ENCODE data around the gene ELOVL6.
A peak's percentile ranks its signal among the peaks of the same experiment; 100 is the strongest.
"Not testable (repeated sequence)": the region's sequence is repeated elsewhere in the genome, so short reads cannot be mapped to it uniquely, and the experiment has no call there.

The ELOVL6 gene

DNA sequence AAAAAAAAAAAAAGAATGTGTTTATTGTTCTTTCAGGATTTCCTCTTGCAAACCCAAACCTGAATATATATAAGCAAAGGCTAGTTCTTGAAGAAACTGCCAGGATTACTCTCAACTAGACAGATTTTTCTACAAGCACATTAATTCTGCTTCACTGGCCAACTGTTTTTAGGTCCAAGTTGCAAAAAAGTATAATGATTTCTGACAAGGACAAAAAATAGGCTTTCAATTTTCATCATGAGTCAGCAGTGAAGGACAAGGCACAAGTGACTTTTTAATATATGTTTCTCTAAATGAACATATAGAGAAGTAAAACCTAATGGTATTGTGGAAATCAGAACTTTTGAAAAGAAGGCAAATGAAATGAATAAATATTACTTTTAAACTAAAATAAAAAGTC is 73.7 kb downstream of the ELOVL6 start:
- DNase-seq (ENCODE audit: low spot score) = no peak

DNA sequence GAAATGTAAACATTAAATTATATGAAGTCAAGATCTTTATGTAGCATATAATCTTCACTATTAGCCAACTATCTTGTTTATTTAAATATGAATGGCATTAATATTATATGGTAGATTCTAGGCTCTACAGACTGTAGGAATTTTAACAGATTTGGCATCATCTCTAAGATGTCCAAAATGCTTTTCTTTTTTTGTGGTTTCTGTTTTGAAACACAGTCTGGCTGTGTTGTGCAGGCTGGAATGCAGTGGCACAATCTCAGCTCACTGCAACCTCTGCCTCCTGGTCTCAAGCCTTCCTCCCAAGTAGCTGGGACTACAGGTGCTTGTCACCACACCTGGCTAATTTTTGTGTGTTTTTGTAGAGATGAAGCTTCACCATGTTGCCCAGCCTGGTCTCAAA is 76.2 kb downstream of the ELOVL6 start:
- DNase-seq (ENCODE audit: low spot score) = no peak

DNA sequence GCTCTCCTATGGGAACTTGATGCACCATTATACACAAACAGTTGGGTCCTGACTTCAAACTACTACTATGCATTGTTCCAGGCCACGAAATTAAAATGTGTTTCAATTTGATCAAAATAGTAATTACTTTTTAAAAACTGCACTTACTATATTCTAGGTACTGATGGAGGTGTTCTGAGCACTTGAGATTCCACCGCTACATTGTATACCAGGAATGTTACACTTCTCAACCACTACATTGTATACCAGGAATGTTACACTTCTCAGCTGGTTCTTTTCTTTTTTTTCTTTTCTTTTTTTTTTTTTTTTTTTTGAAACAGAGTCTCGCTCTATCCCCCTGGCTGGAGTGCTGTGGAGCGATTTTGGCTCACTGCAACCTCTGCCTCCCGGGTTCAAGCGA is 77.9 kb downstream of the ELOVL6 start:
- DNase-seq (ENCODE audit: low spot score) = no peak

DNA sequence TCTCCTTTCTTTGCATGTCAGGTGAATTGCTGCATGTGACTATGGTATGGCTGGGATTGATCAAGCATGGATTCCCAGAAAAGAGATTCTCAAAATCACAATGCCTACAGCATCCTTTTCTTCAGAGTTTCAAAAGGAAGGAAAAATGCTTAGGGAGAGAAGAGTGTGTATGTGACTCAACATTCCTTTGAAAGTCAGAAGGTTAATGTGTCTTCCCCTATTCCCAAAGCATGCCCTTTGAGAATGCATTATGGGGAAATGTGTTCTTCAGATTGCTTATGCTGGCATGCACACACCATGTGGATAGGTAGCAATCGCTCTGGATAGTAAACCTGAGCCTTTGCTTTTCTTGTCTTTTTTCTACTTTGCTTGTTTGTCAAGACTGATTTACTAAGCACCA is 78.5 kb downstream of the ELOVL6 start:
- no peak for DNase-seq (ENCODE audit: low spot score)

DNA sequence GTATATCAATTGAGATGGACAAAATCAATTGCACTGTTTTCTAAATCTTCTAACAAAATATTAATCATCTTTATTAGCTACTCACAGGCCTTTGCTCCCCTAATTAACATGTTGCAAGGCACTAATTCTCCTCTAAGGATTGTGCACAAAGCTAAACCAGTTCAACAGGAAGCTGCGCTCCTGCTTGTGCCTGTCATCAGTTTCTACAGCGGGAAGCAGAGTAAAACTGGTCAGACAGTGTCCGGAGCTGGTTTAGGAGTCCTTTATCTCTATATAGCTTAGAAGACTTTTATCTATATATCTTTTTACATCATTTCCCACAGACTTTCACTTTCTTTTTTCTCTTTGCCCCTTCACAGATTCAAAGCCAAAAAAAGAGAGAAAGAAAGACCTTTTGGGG is 79.1 kb downstream of the ELOVL6 start:
- DNase-seq (ENCODE audit: low spot score) = no peak

DNA sequence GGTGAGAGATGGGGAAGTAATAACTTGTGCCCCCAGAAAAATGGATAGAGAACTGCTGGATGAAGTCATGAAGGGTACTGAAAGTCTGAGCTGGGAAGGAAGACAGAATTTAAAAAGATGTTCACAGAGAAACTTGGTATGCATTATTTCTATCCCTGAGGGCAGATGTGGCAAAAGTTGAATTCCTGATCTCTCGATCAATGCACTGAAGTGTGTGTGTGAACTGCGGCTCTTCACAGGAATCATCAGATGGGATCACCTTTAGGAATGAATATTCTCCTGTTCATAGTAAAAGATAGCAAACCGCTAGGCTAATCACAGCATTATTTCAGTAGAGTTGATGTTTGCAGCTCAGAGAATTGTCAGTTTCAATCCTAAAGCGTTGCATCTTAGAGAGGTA is 86.4 kb downstream of the ELOVL6 start:
- DNase-seq (ENCODE audit: low spot score) = no peak

DNA sequence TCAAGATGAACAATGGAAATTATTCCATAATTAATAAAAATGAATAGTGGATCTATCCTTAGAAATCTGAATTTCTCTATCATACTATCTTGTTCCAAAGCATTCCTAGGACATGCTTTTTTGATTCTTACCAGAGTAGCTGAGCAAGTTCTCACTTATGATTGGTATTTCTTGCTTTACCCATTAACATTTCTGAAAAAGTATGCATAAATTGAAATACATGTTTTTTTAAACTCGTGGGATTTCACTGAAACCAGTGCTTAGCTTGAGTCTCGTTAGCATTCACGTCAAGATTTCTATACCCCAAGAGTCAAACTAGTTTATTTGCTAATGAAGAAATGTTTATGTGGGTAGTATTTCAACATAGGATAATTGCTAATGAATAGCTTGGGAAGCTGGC is 89.0 kb downstream of the ELOVL6 start:
- DNase-seq (ENCODE audit: low spot score) = no peak

DNA sequence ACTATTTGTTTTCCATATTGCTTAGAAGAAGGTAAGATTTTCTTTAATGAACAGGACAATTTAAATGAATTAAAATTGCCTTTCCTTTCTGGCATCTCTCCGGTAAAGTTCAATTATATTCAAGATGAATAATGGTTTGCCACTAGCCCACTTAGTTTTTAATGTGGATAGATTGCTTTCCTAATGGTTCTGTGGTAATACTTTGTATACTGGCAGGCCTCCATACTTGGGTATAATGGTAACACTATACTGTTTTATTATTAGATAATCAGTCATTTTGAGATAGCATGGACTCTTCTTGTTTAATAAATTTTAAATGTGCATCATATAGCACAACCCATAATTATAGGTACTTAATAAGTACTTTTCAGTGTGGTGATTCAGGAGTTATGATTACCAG is 89.5 kb downstream of the ELOVL6 start:
- no peak for DNase-seq (ENCODE audit: low spot score)

DNA sequence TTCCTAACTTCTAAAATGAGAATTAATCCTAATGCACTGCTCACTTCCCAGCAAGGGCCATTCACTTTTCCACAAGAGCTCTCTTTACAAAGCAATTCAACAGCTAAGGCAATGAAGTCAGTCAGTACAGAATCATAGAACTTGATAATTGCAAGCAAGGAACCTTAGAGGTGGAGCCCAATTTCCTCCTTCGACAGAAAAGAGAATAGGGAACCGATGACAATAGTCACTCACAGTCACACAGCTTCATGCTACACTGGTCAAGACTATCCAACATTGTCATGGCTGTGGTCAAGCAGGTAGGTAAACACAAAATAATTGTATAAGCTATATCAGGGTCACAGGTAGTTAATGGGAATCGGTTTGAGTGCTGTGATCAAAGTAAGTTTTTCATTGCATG is 90.0 kb downstream of the ELOVL6 start:
- DNase-seq (ENCODE audit: low spot score) = no peak

DNA sequence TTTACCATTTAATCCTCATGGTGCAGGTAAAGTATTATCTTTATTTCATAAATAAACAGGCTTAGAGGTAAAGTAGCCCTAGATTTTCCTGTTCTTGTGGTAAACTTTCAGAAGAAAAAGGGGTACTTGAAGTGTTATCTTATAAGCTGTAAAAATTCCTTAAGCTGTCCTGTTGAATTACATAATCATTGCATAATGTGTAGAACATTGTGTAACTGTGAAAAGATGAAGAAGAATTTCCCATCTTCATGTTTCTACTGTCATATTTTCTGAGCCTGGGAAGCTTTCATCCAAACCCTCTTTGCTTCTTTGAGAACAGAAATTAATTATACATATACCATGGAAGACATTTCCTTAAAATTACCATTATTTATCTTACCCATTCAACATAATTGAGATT is 90.5 kb downstream of the ELOVL6 start:
- DNase-seq (ENCODE audit: low spot score) = no peak

DNA sequence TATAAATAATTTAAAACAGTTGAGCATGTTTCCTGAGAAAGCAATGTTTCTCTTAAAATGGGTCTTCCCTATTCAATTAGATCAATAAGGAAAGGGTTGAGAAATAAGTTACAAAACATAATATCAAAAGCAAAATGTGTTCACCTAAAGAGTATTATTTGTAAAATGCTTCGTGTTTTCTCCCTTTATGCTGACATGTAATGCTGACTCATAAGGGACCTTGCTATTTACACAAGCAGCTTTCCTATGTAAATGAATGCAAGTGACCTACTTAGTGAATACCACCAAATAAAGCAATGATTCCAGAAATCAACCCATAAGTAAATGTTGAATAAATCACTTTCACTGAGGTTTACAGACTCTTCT is 91.5 kb downstream of the ELOVL6 start:
- no peak for DNase-seq (ENCODE audit: low spot score)

DNA sequence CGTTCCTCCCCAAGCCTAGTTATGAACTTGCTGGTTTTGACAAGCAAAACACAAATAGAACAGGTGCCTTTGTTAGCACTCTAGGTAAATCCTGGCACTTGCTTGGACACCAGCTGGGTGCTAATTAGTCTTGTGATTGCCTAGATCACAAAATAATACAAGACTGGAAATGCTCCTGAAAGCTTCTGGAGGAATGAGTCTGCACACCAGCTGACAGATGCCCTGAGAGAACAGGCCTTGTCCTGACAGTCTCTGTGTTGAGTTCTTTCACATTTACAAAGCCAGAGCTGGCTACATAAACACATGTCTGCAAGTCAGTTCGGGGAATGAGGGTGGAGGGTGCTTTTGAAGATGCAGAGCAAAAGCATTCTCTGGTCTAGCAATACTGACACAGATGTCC is 93.8 kb downstream of the ELOVL6 start:
- peak; percentile 18 for DNase-seq (ENCODE audit: low spot score)

DNA sequence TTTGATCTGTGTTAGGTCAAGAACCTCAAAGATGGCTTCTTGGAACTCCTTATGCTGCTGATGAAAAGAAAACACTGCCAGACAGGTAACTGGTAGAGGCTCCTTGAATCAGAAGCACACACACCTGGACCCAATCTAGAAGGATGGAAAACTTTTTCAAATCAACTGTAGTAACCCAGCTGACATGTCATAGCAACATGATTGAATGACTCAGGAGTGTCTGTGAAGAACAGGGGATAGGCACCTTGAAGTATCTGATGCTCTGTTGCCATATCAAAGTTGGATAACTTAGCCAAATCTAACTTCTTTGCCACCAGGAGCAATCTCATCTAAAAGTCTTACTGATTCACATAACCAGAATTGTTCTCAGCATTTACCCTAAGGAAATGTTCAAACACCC is 98.8 kb downstream of the ELOVL6 start:
- no peak for DNase-seq (ENCODE audit: low spot score)

DNA sequence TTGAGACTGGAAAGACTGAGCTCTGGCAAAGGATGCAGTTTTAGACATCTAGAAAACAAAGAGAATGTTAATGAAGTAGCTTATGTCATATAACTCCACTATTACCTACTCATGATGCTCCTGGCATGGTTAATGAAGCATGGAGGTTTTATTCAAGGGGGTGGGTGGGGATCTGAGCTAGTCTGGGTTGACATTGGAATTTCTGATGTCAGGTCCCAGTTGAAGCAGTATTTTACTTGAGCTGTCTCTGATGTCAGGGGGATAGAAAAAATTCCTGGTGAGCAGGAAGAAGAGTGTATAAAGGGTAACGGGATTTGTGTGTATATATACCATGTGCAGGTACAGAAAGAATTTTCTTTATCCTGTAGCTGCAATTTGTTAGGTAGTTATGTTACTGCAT is 102.0 kb downstream of the ELOVL6 start:
- DNase-seq (ENCODE audit: low spot score) = no peak

DNA sequence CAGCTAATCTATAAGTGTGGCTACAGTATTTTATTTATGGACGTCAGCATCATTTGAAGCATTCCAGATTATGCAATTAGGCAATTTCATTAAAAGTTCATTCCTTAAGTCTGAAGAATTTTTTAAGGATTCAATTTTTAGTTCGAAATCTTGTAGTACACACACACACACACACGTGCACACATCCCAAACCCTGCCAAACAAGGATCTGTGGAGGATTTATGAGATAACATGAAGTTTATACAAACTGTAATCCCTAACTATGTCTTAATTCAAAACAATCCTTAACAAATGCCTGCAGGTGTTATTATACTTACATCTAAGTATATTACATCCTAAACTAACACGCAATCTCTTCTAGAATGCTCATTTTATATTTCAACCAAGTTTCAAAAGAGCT is 105.8 kb downstream of the ELOVL6 start:
- no peak for DNase-seq (ENCODE audit: low spot score)

DNA sequence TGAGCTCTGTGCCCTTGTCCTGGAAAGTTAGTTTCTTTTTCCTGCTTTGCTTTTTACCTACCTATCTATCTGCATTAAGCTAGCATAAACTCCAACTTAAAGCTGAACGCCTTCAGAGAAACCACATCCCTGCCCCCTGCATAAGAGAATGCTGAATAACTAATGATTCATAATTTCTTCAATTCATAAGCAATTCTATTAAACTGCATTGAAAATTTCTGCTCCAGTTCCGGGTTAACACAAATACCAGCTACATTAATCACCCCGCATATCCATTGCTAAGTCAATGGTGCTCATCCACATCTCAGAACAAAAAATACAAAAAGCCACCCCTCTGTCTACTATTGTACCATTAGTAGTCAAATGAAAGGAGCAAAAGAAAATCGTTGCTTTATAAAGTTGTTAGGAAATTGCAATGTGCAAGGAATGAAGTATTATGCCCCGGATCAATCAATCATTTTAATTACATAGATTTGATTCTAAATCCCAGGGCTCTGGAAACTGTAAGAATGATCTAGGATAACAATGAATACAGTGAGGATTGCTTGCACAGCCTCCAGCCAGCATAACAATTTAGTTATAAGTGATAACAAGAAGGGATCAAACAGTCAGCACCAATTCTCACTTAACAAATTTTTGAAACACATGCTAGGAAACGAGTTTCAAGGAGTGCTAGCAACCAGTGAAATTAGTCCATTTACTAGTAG is 106.8 kb downstream of the ELOVL6 start:
- no peak for DNase-seq (ENCODE audit: low spot score)

DNA sequence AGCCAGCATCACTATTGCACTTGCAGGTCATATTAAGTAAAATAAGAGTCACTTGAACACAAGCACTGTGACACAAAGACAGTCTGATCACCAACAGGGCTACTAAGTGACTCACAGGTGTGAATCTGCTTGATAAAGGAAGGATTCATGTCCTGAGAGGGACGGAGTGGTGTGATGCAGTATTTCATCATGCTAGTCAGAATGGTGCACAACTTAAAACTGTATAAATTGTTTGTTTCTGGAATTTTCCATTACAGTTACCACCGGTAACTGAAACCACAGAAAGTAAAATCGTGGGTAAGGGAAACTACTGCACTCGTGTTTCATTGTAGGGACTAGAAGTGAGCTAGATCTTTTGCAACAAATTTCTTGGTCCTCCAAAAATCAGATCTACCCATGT is 109.7 kb downstream of the ELOVL6 start:
- no peak for DNase-seq (ENCODE audit: low spot score)

DNA sequence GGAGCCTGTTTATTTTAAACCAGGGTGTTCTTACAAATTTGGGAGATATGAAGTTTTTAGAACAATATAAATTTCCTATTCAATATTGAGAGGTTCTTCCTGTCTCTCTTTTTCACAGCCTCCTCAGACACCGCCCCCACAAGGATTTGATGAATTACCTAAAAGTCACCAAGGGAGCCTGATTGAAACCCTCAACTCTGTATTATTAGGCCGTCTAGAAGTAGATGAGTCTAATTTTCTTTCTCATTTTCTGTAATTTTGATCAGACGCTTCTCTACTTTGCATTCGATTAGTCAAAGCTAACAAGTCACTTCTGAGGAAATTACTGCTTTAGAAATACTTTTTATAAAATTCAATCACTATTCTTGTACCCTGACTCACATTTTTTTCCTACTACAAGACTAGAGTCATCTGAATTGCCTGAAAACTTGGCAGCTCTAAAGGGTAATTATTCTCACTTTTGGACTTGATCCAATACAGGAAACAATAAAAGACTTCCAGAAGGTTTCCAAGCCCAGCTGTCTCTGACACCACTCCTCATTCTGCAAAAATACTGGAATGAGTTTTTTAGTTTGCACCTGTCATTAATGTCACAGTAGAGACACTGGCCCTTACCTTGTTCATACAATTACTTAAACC is 111.2 kb downstream of the ELOVL6 start:
- no peak for DNase-seq (ENCODE audit: low spot score)

DNA sequence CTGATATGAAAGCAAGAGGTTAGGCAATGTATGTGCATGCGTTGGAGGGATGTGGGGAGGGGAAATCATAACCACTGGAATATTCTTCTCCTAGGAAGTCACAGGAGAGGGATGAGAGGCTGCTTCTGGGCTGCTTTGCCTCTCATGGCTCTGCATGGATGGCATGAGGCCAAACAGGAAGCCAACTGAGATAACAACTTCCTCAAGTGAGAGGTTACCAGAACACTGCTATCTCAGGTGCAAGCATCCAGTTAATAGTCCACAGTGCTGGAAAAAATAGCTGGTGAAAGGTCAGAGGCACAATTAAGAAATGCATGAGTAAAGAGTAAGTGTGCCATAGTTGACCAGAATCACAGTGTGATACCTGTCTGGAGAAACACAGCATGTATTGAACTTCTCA is 113.3 kb downstream of the ELOVL6 start:
- no peak for DNase-seq (ENCODE audit: low spot score)

DNA sequence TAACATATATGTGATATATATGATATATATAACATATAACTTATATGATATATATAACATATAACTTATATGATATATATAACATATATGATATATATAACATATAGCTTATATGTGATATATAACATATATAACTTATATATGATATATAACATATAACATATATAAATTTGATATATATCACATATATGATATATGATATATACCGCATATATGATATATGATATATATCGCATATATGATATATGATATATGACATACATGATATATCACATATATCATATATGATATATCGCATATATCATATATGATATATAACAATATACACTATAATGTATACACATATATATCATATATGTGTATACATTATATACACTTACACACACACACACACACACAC is 114.3 kb downstream of the ELOVL6 start:
- DNase-seq (ENCODE audit: low spot score) = no peak

DNA sequence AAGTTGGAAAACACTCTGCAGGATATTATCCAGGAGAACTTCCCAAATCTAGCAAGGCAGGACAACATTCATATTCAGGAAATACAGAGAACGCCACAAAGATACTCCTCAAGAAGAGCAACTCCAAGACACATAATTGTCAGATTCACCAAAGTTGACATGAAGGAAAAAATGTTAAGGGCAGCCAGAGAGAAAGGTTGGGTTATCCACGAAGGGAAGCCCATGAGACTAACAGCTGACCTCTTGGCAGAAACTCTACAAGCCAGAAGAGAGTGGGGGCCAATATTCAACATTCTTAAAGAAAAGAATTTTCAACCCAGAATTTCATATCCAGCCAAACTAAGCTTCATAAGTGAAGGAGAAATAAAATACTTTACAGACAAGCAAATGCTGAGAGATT is 120.3 kb downstream of the ELOVL6 start:
- not testable (repeated sequence) for DNase-seq (ENCODE audit: low spot score)

DNA sequence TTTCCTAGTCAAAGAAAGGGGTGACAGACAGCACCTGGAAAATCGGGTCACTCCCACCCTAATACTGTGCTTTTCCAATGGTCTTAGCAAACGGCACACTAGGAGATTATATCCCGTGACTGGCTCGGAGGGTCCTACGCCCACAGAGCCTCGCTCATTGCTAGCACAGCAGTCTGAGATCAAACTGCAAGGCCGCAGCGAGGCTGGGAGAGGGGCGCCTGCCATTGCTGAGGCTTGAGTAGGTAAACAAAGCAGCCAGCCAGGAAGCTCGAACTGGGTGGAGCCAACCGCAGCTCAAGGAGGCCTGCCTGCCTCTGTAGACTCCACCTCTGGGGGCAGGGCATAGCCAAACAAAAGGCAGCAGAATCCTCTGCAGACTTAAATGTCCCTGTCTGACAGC is 121.6 kb downstream of the ELOVL6 start:
- DNase-seq (ENCODE audit: low spot score) = not testable (repeated sequence)

DNA sequence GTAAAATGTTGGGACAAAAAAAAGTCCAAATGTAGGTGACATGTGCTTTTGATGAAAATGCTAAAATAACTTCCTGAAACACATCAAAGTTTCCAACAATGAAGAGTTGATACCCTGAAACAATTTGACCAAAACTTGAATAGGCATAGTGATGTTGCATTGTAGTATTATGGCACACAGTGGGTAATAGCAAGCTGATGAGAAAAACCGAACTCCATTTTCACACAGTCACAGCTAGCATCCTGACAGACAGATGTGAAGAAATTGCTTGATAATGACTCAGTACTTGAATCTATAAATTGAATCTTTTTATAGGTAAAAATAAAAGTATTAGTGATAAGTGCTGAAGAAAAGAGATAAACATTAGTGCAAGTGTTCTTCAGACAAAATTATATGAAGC is 122.5 kb downstream of the ELOVL6 start:
- no peak for DNase-seq (ENCODE audit: low spot score)

Measured in SK-N-DZ (cell line).